Endothelial cell of umbilical vein (primary cell): ENCODE measurements around the gene EPS8L2.

ENCODE experiments used
- EZH2 ChIP-seq: IDR thresholded peaks from 2 replicates; pipeline ENCODE4 v1.6.1; 2012; ENCODE audit warnings: borderline replicate concordance, low read depth, mild to moderate bottlenecking, moderate library complexity, low read length, inconsistent platforms; ENCODE audit not compliant: severe bottlenecking
- JUN ChIP-seq: IDR thresholded peaks from 2 replicates; pipeline ENCODE4 v1.6.1; 2011; ENCODE audit warnings: borderline replicate concordance, low read depth; ENCODE audit not compliant: insufficient read length, insufficient read depth
- POLR2AphosphoS5 ChIP-seq: IDR thresholded peaks from 2 replicates; pipeline ENCODE4 v1.6.1; 2012; ENCODE audit warnings: low read depth, mild to moderate bottlenecking, control low read depth, low read length, moderate library complexity; ENCODE audit not compliant: insufficient read depth
- TF ChIP-seq, protein P1 (sequence below), 2 donors: IDR thresholded peaks; 1 replicate in 1 of 2; 2 replicates in 1 of 2; pipeline ENCODE4 v1.5.1; 2011; ENCODE audit warnings: low read length in 2 of 2, mild to moderate bottlenecking in 2 of 2, moderate library complexity in 2 of 2, control low read depth in 1 of 2, inconsistent platforms in 1 of 2, low read depth in 1 of 2; ENCODE audit not compliant: insufficient read depth in 1 of 2; ENCODE audit errors: extremely low read depth in 1 of 2

DNA sequence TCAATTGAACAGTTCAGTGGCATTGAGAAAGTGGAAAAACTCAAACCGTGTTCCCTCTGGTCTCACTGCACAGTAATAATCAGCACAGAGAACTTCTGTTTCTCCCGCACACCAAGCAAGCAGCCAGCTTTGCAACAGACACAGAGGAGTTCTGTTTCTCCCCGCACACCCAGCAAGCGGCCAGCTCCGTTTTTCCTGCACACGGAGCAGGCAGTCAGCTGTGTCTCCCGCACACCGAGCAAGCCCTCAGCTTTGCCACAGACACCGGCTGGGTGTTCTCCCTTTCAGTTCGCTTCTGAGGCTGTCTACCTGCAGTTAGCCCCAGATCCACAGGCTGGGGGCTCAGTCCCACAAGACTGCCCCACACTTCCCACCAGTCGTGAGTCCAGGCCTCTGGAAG lies 31.3 kb downstream of the EPS8L2 start:
- TF ChIP-seq, protein P1, sequence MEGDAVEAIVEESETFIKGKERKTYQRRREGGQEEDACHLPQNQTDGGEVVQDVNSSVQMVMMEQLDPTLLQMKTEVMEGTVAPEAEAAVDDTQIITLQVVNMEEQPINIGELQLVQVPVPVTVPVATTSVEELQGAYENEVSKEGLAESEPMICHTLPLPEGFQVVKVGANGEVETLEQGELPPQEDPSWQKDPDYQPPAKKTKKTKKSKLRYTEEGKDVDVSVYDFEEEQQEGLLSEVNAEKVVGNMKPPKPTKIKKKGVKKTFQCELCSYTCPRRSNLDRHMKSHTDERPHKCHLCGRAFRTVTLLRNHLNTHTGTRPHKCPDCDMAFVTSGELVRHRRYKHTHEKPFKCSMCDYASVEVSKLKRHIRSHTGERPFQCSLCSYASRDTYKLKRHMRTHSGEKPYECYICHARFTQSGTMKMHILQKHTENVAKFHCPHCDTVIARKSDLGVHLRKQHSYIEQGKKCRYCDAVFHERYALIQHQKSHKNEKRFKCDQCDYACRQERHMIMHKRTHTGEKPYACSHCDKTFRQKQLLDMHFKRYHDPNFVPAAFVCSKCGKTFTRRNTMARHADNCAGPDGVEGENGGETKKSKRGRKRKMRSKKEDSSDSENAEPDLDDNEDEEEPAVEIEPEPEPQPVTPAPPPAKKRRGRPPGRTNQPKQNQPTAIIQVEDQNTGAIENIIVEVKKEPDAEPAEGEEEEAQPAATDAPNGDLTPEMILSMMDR (IDR thresholded peaks at IDR 0.05; ENCODE audit: extremely low read depth in 1 of 2, insufficient read depth in 1 of 2, low read depth in 1 of 2, low read length in 2 of 2), result no peak
- no peak for TF ChIP-seq JUN
- TF ChIP-seq EZH2, result no peak
- no peak for TF ChIP-seq POLR2AphosphoS5
